GM12878 (cell line): ENCODE measurements around the gene PSMD1. TPM values are rescaled to one million over a fixed set of nuclear protein-coding genes. Genes with fewer than 3 reads are reported as not detected.

ENCODE experiments used
- EGR1 ChIP-seq, 2 experiments: IDR thresholded peaks; 1 replicate in 1 of 2; 2 replicates in 1 of 2; pipeline ENCODE4 v1.6.1; 2011 to 2012; ENCODE audit warnings: low read depth in 2 of 2, low read length in 2 of 2, borderline replicate concordance in 1 of 2, mild to moderate bottlenecking in 1 of 2, moderate library complexity in 1 of 2
- GABPA ChIP-seq: IDR thresholded peaks from 2 replicates; pipeline ENCODE4 v1.6.1; 2014; ENCODE audit warnings: antibody characterized with exemption, low read depth, mild to moderate bottlenecking, inconsistent platforms
- MTA2 ChIP-seq: fragments of 450-650 bp; IDR thresholded peaks from 2 replicates; pipeline ENCODE4 v1.6.1; 2016; ENCODE audit warnings: low read depth, mild to moderate bottlenecking, moderate library complexity
- PRDM15 ChIP-seq: fragments of 450-650 bp; formaldehyde crosslinking; IDR thresholded peaks from 2 replicates; pipeline ENCODE4 v1.4.0; 2020; ENCODE audit warnings: mild to moderate bottlenecking, moderate library complexity
- RAD21 ChIP-seq: IDR thresholded peaks from 2 replicates; pipeline ENCODE4 v1.6.1; 2011; ENCODE audit warnings: mild to moderate bottlenecking, low read depth, low read length, moderate library complexity; ENCODE audit not compliant: insufficient read depth
- RB1 ChIP-seq: fragments of 450-650 bp; formaldehyde crosslinking; IDR thresholded peaks from 2 replicates; pipeline ENCODE4 v1.6.1; 2017; ENCODE audit warnings: mild to moderate bottlenecking, borderline replicate concordance
- USF2 ChIP-seq: IDR thresholded peaks from 2 replicates; pipeline ENCODE4 v1.6.1; 2011; ENCODE audit warnings: low read depth, low read length, improper control_type of control experiment, borderline replicate concordance
- ZNF592 ChIP-seq: fragments of 450-650 bp; IDR thresholded peaks from 2 replicates; pipeline ENCODE4 v1.6.1; 2017; ENCODE audit warnings: mild to moderate bottlenecking, moderate library complexity
- polyA plus RNA-seq, 11 experiments: library from polyadenylated mRNA; depleted of rRNA in 4 of 11; unstranded in 6 of 11; stranded (reverse) in 5 of 11; fragments of >200 nt; fragmentation: Nextera tagmentation in 4 of 11; fragmentation: Illumina TruSeq in 1 of 11; extraction: Ambion mirVana in 4 of 11; extraction: Trizol in 1 of 11; gene quantifications; 1 replicate in 1 of 11; 2 replicates in 10 of 11; pipeline versions ENCODE4 v1.2.1 to v1.2.3, GENCODE V29; 2011 to 2016; ENCODE audit warnings: inconsistent platforms in 2 of 11, missing spikeins in 2 of 11, low read depth in 1 of 11
- total RNA-seq, 4 experiments: library from RNA; depleted of rRNA in 3 of 4; stranded (reverse); fragments of >200 nt in 3 of 4; fragmentation: Illumina TruSeq in 1 of 4; extraction: Trizol in 1 of 4; gene quantifications; 2 replicates each; pipeline versions ENCODE4 v1.2.1 to v1.2.3, GENCODE V29; 2013 to 2021

Gene PSMD1
- total and polyA plus RNA-seq, 10 of the 15 experiments (the other 5 are each of a cell fraction or from before 2014, with no cell fraction given), result 87.4 to 220 (median 139) TPM

GRCh38 chr2:231012463-231012862 lies 44.2 kb upstream of the PSMD1 start (continued):
- no peak for TF ChIP-seq ZNF592
- no peak for TF ChIP-seq EGR1 (IDR thresholded peaks at IDR 0.05; ENCODE audit: borderline replicate concordance in 1 of 2, low read depth in 2 of 2, low read length in 2 of 2)
- no peak for TF ChIP-seq RB1
- no peak for TF ChIP-seq RAD21
- TF ChIP-seq PRDM15 (CRISPR knock-in tag), result no peak
- no peak for TF ChIP-seq GABPA
- TF ChIP-seq USF2, result no peak
- no peak for TF ChIP-seq MTA2
